Tongue (tissue), 2 donors: ENCODE measurements around the gene GALNTL6. TPM values are rescaled to one million over a fixed set of nuclear protein-coding genes. Genes with fewer than 3 reads are reported as not detected.
"Not testable (repeated sequence)": the region's sequence is repeated elsewhere in the genome, so short reads cannot be mapped to it uniquely, and the experiment has no call there.

Experiments used
- DNase-seq: peaks from one replicate; pipeline ENCODE4 v3.0.0-alpha.2; 2015
- total RNA-seq: library from RNA; depleted of rRNA; stranded (reverse); fragments of >200 nt; gene quantifications from one replicate; pipeline ENCODE4 v1.2.3, GENCODE V29; 2014

Gene GALNTL6
- total RNA-seq, 1 donor from 2014 or later, result 0.62 TPM

GRCh38 chr4:172404676-172405075, 591.5 kb downstream of the GALNTL6 start:
- DNase-seq, result peak; percentile 10

GRCh38 chr4:172410363-172410762, 597.2 kb downstream of the GALNTL6 start:
- no peak for DNase-seq

DNA sequence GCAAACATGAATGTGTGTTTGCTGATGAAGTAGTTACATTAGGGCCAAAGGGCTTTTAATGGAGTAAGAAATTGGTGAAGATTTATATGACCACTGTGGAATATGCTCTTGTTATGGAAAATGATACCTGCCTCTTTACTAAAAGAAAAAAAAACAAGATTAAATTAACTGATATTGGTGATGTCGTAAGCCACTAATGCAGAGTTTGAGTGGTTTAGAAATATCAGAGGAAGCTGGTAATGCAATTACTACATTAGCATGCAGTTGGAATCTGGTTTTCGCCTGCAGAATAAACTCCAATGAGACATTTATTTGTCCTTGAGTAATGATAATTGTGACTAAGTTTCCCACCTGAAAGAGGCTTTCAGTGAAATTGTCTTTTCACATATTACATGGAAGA, 597.9 kb downstream of the GALNTL6 start:
- DNase-seq, result no peak

GRCh38 chr4:172412851-172413580, 599.8 kb downstream of the GALNTL6 start:
- DNase-seq, result peak; percentile 1

DNA sequence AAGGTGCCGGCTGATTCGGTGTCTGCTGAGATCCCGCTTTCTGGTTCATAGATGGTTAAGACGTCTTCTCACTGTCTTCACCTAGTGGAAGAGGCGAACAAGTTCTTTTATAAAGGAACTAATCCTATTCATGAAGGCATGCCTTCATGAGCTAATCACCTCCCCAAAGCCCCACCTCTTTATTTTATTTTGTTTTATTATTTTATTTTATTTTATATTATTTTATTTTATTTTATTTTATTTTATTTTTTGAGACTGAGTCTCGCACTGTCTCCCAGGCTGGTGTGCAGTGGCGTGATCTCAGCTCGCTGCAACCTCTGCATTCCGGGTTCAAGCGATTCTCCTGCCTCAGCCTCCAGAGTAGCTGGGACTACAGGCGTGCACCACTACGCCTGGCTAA, 615.8 kb downstream of the GALNTL6 start:
- not testable (repeated sequence) for DNase-seq

DNA sequence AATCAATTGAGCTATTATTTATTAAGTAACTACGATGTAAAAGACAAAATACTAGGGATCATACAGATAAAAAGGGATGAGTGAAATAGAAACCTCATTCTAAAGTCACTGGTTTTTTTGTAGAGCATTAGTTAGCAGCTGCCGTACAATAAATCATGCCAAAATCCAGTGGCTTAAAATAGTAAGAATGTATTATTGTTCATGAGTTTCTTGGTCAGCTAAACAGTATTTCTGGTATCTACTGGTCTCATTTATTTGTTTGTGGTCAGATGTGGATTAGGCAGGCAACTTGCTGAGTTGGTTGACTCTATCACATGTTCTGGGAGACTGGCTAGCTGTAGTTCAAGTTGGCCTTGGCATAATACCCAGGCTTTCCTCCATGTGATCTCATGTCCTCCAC, 667.3 kb downstream of the GALNTL6 start:
- DNase-seq, result no peak

- no peak for DNase-seq
These were observed 668.8 kb downstream of the GALNTL6 start for GRCh38 chr4:172481802-172482508.

DNA sequence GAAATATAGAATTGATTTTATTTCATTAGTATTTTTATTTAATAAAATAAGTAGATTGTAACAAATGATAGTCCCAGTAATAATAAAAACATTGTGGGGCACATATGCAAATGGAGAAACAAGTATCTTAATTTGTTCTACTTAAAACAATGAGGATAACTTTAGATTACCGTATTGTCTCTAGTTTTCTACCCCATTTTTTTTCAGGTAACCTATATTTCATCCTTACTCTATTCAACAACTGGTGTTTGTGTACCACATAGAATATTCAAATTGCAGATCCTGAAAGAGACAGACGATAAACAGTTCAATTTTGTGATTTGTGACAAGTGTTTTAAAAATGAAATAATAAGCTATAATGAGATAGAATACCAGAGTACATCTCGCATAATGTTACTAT, 671.8 kb downstream of the GALNTL6 start:
- DNase-seq, result no peak

DNA sequence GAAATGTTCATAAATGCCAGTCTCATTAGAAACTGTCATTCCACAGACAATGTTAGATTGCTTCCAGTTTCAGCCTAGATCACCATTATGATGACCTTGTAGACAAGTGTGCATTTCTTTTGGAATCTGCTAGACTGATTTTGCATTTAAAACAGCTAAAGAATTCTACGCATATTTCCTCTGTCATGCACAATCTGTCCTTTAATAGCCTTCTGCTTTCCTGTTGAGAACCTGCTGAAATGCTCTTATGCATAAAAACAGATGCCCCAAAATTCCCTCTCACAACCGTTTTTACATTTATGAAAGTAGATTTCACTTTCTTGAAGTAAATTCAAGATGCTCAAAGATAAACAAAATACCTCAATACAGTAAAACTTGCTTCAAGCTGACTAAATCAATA, 673.3 kb downstream of the GALNTL6 start:
- no peak for DNase-seq

DNA sequence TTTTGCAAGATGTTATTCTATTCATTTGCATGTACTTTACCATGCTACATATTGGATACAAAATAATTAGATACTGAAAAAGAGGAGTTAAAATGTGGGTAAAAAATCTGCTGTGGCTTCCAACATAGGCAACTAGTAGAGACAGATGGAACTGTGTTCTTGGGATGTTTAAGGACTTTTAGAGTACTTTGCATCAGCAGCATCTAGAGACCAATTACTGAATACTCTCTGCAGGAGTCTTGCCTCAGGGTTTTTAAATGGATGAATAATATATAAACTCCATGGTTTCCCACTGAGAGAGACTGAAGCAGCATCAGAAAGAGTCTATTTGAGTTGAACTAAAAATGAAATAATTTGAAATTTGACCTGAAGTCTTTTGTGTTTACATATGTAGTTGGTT, 676.7 kb downstream of the GALNTL6 start:
- no peak for DNase-seq

GRCh38 chr4:172495769-172496168, 682.6 kb downstream of the GALNTL6 start:
- DNase-seq, result no peak

DNA sequence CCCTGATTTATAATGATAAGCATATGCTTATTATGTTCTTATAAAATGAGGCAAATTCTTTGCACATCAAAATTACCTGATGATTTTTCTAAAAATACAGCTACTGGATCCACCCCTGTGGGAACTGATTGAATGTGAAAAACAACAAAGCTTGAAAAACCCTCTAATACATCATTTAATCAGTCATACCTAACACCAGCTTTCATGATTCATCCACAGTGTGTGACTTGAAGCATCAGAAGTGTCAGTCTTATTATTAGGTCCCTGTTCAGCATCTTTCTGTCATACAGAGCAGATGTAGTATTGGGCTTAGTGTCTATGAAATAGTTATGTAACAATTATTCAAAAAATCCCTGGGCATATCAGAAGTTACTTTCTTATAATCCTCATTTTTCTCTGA, 684.1 kb downstream of the GALNTL6 start:
- DNase-seq, result no peak

DNA sequence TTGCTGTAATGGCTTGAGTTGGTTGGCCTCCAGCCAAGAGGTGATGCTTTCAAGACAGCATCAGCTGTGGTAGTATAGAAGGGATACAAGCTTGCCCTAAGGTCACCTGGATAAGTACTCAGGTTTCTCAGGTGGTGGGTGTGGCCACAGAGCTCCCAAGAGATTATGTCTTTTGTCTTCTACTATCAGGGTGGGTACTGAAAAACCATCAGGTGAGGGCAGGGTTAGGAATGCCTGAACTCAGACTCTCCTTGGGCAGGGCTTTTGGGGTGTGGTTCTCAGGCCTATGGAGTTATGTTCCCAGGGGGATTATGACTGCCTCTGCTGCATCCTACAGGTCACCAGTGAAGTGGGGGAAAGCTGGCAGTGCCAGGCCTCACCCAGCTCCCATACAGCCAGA, 700.8 kb downstream of the GALNTL6 start:
- DNase-seq, result no peak

DNA sequence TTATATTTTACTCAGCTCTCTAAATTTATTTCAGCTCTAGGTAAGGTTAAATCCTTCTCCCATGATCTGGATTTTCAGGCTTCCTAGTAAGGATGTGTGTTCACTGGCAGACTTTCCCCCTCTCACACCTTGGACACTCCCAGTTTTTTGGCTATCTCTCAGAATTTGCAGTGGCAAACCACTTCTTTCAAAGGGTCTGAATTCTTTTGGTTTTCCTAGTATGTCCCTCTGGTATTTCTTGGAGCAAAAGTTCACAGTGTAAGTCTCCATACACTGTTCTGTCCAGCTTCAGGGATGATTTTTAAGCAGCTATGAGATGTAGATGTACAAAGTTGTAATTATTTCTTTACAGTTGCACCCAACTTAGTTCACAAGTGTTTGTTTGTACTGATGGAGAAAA, 701.6 kb downstream of the GALNTL6 start:
- DNase-seq, result no peak

DNA sequence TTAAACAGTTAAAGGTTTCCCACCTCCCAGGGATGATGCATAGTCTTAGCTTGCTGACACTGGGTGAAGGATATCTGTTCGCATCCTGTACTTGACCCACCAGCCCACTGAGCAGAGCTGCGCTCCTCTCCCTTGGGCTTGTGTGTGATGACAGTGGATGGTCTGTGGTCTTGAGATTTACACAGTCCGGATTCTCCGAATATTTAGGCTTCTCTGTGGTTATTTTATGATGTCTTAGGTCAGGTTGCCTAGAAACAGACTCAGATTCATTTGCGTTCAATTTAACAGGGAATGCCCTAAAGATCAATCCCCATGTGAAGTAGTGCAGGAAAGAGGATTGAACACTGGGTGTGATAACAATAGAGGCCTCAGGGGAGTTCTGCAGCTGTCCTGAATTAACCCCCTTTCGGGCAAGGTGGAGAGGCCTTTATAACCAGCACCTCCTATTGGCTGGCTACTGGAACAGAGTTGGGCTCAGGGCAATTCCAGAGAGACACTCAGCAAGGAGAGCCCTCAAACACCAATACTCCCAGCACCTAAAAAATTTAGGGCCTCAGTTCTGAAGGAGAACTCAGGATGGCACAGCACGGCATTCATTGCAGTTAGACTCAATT, 702.2 kb downstream of the GALNTL6 start:
- DNase-seq, result no peak

- DNase-seq, result no peak
These were observed 704.2 kb downstream of the GALNTL6 start for GRCh38 chr4:172517391-172517790.

DNA sequence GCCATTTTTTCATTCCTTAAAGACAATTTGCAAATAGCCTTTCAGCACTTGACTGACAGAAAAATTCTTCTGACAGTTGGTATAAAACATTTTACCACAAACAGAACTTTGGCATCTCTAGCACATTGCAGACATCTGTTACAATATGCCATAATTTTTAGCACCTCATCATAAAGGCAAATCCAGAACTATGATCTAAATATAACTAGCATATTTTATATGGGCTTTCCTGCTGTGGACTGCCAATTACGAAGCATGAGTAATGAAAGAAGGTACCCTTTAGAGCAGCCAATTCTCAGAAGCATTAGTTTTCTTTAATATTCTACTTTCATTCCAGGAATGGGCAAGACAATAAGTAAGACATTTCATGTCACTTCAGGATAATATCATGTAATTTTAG, 708.0 kb downstream of the GALNTL6 start:
- no peak for DNase-seq

DNA sequence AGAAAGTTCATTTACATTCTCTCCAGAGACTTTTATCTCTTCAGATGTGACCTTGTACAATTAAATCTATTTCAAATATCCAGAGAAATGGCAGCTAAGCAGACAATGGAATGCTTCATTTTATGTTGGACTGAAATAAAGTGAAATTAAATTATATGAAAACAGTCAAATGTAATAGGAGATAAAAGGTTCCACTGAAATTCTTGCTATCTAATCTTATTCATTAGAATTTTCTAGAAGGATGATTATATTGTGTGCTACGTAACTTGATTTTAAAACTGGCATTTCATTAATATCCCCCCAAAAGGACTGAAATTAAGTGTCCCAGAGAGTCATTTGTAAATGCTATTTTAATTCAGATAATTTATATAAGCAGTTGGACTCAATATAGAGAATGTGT, 708.5 kb downstream of the GALNTL6 start:
- no peak for DNase-seq

DNA sequence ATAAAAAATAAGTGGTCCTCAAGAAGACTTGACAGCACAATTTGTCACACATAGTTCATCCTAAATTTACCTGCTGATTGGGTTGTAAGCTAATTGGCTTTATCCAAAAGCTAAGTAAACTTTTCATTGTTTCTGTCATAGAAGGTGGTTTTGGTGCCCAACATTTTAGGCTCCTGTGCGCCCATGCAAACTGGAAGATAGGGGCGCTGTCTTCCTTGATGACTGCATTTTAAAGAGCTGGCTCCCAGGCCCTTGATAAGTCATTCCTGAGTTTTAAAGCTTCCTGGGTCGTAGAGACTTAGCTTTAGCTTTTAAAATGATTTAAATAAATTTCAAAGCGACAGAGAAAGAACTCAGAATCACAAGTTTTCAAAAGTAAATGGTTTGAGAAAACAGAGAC, 730.0 kb downstream of the GALNTL6 start:
- no peak for DNase-seq

GRCh38 chr4:172546782-172547181, 733.6 kb downstream of the GALNTL6 start:
- no peak for DNase-seq

GRCh38 chr4:172547724-172548123, 734.5 kb downstream of the GALNTL6 start:
- peak; percentile 1 for DNase-seq

- DNase-seq, result no peak
These were observed 740.0 kb downstream of the GALNTL6 start for GRCh38 chr4:172553216-172553615.

GRCh38 chr4:172554588-172554987, 741.4 kb downstream of the GALNTL6 start:
- DNase-seq, result no peak

DNA sequence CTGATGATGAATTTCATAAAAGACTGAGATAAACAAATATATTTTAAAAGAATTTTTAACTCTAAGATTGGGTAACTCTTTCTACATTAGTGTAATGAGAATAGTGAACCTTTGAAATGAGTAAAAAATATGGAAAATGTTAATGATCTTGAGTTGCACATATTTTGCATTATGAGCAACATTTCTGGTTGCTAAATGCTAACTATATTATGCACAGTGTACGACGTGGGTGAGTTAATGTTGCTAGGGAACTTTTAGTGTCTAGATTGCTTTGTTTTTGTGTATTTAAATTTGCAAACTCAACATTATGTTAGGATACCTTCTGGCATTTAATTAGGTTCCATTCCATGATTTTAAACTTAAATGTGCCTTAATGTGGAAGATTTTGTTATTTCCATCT, 742.5 kb downstream of the GALNTL6 start:
- DNase-seq, result no peak
